Measurements from ENCODE around the gene DCAF11.

DNA sequence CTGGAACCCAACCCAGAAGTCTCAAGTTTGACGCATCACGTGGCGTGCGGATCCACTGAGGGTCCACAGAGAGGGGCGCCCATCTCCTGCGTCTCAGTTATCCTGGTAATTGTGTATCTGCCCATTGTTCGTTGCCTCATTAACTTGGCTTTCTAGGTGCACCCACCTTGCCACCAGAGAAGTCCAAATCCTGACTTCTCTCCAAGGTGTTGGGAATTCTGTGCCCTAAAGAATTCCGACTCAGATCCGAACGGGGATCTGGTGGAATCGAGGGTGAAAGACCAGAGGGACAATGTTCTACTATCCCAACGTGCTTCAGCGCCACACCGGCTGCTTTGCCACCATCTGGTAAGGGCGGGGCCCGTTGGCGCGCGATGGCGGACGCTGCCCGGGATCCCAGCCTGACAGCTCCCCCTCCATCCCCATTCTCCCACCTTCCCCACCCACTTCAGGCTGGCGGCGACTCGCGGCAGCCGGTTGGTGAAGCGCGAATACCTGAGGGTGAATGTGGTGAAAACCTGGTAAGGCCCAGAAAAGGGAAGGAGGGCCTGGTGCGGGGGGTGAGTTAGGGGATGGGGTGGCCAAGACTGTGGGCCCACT lies 57.8 kb downstream of the DCAF11 start:
- TF ChIP-seq, protein P1, sequence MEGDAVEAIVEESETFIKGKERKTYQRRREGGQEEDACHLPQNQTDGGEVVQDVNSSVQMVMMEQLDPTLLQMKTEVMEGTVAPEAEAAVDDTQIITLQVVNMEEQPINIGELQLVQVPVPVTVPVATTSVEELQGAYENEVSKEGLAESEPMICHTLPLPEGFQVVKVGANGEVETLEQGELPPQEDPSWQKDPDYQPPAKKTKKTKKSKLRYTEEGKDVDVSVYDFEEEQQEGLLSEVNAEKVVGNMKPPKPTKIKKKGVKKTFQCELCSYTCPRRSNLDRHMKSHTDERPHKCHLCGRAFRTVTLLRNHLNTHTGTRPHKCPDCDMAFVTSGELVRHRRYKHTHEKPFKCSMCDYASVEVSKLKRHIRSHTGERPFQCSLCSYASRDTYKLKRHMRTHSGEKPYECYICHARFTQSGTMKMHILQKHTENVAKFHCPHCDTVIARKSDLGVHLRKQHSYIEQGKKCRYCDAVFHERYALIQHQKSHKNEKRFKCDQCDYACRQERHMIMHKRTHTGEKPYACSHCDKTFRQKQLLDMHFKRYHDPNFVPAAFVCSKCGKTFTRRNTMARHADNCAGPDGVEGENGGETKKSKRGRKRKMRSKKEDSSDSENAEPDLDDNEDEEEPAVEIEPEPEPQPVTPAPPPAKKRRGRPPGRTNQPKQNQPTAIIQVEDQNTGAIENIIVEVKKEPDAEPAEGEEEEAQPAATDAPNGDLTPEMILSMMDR (IDR thresholded peaks at IDR 0.05; ENCODE audit: insufficient read depth, low read length, poor library complexity, severe bottlenecking), result no peak
- TF ChIP-seq EZH2phosphoT487 (conservative IDR thresholded peaks at IDR 0.05; ENCODE audit: low read length), result no peak
